ENCODE measurements around the gene OMP.

GRCh38 chr11:77124488-77124887 is 21.8 kb downstream of the OMP start:
- no peak for TF ChIP-seq TAF1 (IDR thresholded peaks at IDR 0.05; ENCODE audit: low read depth, low read length)
- no peak for TF ChIP-seq SPI1 (IDR thresholded peaks at IDR 0.05; ENCODE audit: low read depth, low read length)

Measured in GM12891 (cell line).